Nephron progenitor cell (in vitro differentiated cells): ENCODE data around the gene CHD6.
A peak's percentile ranks its signal among the peaks of the same experiment; 100 is the strongest.

Experiments
- DNase-seq: peaks from one replicate; pipeline ENCODE4 v3.0.0; 2021
- H3K27ac Mint-ChIP-seq: 2 replicates; pipeline ENCODE4 v1.8.0; 2021; ENCODE audit warnings: mild to moderate bottlenecking, moderate library complexity, mixed read lengths
- H3K27me3 Mint-ChIP-seq: 2 replicates; pipeline ENCODE4 v1.8.0; 2021; ENCODE audit warnings: mild to moderate bottlenecking, low read depth, mixed read lengths; ENCODE audit not compliant: poor library complexity
- H3K36me3 Mint-ChIP-seq: 2 replicates; pipeline ENCODE4 v1.8.0; 2021; ENCODE audit warnings: low read depth, mixed read lengths
- H3K4me1 Mint-ChIP-seq: 2 replicates; pipeline ENCODE4 v1.8.0; 2021; ENCODE audit warnings: mixed read lengths
- H3K4me3 Mint-ChIP-seq: 2 replicates; pipeline ENCODE4 v1.8.0; 2021; ENCODE audit warnings: mild to moderate bottlenecking, moderate library complexity, mixed read lengths
- H3K9me3 Mint-ChIP-seq: 2 replicates; pipeline ENCODE4 v1.8.0; 2021; ENCODE audit warnings: mild to moderate bottlenecking, moderate library complexity, mixed read lengths
- TF ChIP-seq, protein P1 (sequence below): fragments of 200-600 bp; sonication (generic); IDR thresholded peaks from 2 replicates; pipeline ENCODE4 v1.5.0; 2021; ENCODE audit warnings: antibody characterized with exemption

The CHD6 gene

DNA sequence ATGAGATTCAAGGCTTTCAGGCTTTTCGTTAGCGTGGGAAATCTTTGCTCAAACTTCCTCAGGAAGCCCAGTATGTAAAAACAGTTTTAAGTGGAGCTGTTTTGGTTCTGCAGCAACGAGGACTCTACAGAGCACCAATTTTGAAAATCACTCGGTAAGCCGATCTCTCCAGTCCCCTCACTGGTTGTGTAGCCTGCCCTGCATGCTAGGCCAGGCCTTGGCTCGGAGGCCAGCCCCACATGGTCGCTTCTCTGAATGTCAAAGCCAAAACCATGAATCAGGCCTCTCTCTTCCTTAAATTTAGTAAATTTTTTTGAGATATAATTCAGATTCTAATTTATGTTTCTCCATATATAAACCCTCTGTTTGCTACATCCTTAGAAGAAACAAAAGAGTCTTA lies 108.0 kb downstream of the CHD6 start:
- peaks cover 66% of the 10 kb centered on the region for H3K36me3 Mint-ChIP-seq
- peaks cover 16% of the 10 kb centered on the region for H3K9me3 Mint-ChIP-seq
- H3K27me3 Mint-ChIP-seq = peaks cover 3% of the 10 kb centered on the region
- no peak for DNase-seq
- peaks cover 33% of the 10 kb centered on the region for H3K4me1 Mint-ChIP-seq
- TF ChIP-seq, protein P1, sequence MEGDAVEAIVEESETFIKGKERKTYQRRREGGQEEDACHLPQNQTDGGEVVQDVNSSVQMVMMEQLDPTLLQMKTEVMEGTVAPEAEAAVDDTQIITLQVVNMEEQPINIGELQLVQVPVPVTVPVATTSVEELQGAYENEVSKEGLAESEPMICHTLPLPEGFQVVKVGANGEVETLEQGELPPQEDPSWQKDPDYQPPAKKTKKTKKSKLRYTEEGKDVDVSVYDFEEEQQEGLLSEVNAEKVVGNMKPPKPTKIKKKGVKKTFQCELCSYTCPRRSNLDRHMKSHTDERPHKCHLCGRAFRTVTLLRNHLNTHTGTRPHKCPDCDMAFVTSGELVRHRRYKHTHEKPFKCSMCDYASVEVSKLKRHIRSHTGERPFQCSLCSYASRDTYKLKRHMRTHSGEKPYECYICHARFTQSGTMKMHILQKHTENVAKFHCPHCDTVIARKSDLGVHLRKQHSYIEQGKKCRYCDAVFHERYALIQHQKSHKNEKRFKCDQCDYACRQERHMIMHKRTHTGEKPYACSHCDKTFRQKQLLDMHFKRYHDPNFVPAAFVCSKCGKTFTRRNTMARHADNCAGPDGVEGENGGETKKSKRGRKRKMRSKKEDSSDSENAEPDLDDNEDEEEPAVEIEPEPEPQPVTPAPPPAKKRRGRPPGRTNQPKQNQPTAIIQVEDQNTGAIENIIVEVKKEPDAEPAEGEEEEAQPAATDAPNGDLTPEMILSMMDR = no peak
- H3K4me3 Mint-ChIP-seq = no peak overlapping the region
- peak overlapping the region; percentile 57 for H3K27ac Mint-ChIP-seq

- H3K9me3 Mint-ChIP-seq = peaks cover 23% of the 10 kb centered on the region
- peak overlapping the region; percentile 88 for H3K27ac Mint-ChIP-seq
- peaks cover 33% of the 10 kb centered on the region for H3K4me1 Mint-ChIP-seq
- H3K4me3 Mint-ChIP-seq = no peak overlapping the region
- peaks cover 3% of the 10 kb centered on the region for H3K27me3 Mint-ChIP-seq
- no peak for DNase-seq
- peaks cover 66% of the 10 kb centered on the region for H3K36me3 Mint-ChIP-seq
- TF ChIP-seq, protein P1 = no peak
Measured at GRCh38 chr20:41509316-41510200, 108.6 kb downstream of the CHD6 start.

- no peak for DNase-seq
- Mint-ChIP-seq H3K4me1 (peaks cover 33% of the 10 kb centered on the region), H3K36me3 (peaks cover 68% of the 10 kb centered on the region), H3K9me3 (peaks cover 29% of the 10 kb centered on the region), H3K27ac (peak overlapping the region; percentile 2), H3K27me3 (peaks cover 3% of the 10 kb centered on the region), H3K4me3 (no peak overlapping the region)
- TF ChIP-seq, protein P1 = no peak
Measured at GRCh38 chr20:41508335-41508734, 109.8 kb downstream of the CHD6 start.

GRCh38 chr20:41507851-41508250 lies 110.3 kb downstream of the CHD6 start:
- TF ChIP-seq, protein P1 = no peak
- peaks cover 29% of the 10 kb centered on the region for H3K9me3 Mint-ChIP-seq
- no peak overlapping the region for H3K4me3 Mint-ChIP-seq
- H3K36me3 Mint-ChIP-seq = peaks cover 67% of the 10 kb centered on the region
- H3K4me1 Mint-ChIP-seq = peaks cover 33% of the 10 kb centered on the region
- peak overlapping the region; percentile 2 for H3K27ac Mint-ChIP-seq
- peaks cover 3% of the 10 kb centered on the region for H3K27me3 Mint-ChIP-seq
- no peak for DNase-seq

DNA sequence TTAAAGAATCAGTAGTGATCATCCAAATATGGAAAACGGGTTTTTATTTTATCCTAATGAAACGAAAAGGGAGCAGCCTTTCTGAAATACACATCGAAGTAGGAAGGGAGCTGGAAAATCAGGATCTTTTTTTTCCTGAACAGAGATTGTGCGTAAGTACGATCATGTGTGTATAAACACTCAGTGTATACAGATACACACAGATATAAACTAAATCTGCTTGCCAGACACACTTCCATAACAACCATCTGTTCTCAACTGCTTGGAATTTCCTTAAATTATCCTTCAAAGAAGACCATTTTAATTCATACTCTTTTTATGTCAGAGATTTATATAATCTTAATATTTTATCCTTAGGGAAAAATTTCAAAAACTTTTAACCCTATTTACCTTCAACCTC lies 110.7 kb downstream of the CHD6 start:
- peaks cover 33% of the 10 kb centered on the region for H3K4me1 Mint-ChIP-seq
- H3K27ac Mint-ChIP-seq = no peak overlapping the region
- no peak overlapping the region for H3K4me3 Mint-ChIP-seq
- peaks cover 29% of the 10 kb centered on the region for H3K9me3 Mint-ChIP-seq
- peaks cover 3% of the 10 kb centered on the region for H3K27me3 Mint-ChIP-seq
- H3K36me3 Mint-ChIP-seq = peaks cover 63% of the 10 kb centered on the region
- TF ChIP-seq, protein P1 = no peak
- no peak for DNase-seq
